ENCODE results near the gene DENND11. TPM values are rescaled to one million over a fixed set of nuclear protein-coding genes. Genes with fewer than 3 reads are reported as not detected.

The DENND11 gene
- total RNA-seq, 3 donors from 2014 or later = 25.6 to 38.1 (median 28.0) TPM

- no peak for ATAC-seq
- intact Hi-C loops (cut with DNase I, micrococcal nuclease) = no loop called here
These were observed 28.6 kb downstream of the DENND11 start for GRCh38 chr7:141673346-141673745.

GRCh38 chr7:141671705-141672496 is 30.1 kb downstream of the DENND11 start:
- Histone ChIP-seq H3K4me1 (ENCODE audit: low read depth) (no peaks in the 10 kb centered on the region), H3K36me3 (ENCODE audit: low read depth) (no peaks in the 10 kb centered on the region), H3K9me3 (no peaks in the 10 kb centered on the region), H3K4me3 (no peak overlapping the region)
- intact Hi-C loops (cut with DNase I, micrococcal nuclease) = no loop called here
- DNase-seq (no peak), ATAC-seq (no peak)
- TF ChIP-seq, protein P1, sequence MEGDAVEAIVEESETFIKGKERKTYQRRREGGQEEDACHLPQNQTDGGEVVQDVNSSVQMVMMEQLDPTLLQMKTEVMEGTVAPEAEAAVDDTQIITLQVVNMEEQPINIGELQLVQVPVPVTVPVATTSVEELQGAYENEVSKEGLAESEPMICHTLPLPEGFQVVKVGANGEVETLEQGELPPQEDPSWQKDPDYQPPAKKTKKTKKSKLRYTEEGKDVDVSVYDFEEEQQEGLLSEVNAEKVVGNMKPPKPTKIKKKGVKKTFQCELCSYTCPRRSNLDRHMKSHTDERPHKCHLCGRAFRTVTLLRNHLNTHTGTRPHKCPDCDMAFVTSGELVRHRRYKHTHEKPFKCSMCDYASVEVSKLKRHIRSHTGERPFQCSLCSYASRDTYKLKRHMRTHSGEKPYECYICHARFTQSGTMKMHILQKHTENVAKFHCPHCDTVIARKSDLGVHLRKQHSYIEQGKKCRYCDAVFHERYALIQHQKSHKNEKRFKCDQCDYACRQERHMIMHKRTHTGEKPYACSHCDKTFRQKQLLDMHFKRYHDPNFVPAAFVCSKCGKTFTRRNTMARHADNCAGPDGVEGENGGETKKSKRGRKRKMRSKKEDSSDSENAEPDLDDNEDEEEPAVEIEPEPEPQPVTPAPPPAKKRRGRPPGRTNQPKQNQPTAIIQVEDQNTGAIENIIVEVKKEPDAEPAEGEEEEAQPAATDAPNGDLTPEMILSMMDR (IDR thresholded peaks at IDR 0.05) = no peak

More at GRCh38 chr7:141673346-141673745, 28.6 kb downstream of the DENND11 start:
- no peak for DNase-seq
- no peaks in the 10 kb centered on the region for H3K4me1 ChIP-seq (ENCODE audit: low read depth)
- TF ChIP-seq, protein P1 (IDR thresholded peaks at IDR 0.05) = no peak
- no peaks in the 10 kb centered on the region for H3K9me3 ChIP-seq
- no peaks in the 10 kb centered on the region for H3K36me3 ChIP-seq (ENCODE audit: low read depth)
- no peak overlapping the region for H3K4me3 ChIP-seq

DNA sequence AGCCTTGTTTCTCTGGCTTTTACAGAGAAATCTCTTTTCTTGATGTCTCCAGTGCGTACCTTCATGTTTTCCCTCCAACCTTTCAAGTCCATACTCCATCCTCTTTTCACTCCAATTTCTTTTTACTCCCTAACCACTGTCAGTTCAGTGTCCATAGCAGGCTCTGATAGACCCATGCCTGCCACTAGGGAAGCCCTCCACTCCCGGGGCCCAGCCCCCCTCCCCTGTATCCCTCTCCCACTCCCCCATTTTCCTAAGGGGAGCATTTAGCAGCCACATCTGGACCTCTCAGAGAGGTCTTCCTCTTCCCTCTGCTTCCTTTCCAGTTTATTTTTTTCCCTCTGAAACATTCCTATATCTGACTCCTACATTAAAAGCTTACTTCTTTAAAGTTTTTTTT is 33.1 kb downstream of the DENND11 start:
- Histone ChIP-seq H3K4me3 (no peak overlapping the region), H3K36me3 (ENCODE audit: low read depth) (no peaks in the 10 kb centered on the region), H3K9me3 (no peaks in the 10 kb centered on the region), H3K4me1 (ENCODE audit: low read depth) (peaks cover 12% of the 10 kb centered on the region)
- intact Hi-C loops (cut with DNase I, micrococcal nuclease) = no loop called here
- ATAC-seq (no peak), DNase-seq (no peak)
- TF ChIP-seq, protein P1 (IDR thresholded peaks at IDR 0.05) = no peak

GRCh38 chr7:141666071-141666470 is 35.9 kb downstream of the DENND11 start:
- intact Hi-C loops (cut with DNase I, micrococcal nuclease) = no loop called here
- H3K36me3 ChIP-seq (ENCODE audit: low read depth) = no peaks in the 10 kb centered on the region

DNA sequence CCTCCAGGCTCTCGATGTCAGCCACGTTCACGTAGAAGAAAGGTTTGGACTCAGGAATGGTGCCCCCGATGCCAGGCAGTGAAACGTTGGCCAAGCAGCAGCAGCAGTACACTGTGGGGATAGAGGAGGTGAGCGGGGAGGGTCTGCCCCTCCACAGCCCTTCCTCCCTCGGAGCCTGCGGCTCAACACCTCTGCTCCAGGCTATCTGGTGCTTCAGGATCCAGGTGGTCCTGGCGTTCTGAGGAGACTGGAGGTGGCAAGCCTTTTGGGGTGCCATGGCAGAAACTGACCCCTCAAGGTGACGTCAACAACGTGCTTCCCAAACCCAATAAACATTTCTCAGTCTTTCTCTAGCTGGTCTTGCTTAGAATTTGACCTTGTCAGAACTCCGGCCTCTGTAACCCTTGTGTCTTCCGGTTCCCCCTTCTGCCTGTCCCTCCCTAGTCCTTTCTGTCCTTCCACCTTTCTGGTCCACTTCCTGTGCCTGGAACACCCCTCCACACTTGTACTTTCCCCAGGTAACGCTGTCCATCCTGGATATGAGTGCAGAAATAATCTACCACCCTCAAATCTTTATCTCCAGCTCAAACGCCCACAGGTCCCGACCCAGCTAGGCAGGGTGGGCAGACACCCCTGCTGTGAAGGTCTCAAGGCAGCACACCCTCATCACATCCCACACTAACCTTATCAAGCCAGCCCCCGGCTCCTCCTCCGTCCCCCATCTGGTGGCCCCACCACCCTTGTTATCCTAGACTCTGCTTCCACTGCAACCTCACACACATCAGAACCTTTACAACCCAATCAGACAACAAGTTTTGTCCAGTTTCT is 36.5 kb downstream of the DENND11 start:
- DNase-seq = no peak
- Histone ChIP-seq H3K4me1 (ENCODE audit: low read depth) (peaks cover 24% of the 10 kb centered on the region), H3K9me3 (no peaks in the 10 kb centered on the region), H3K36me3 (ENCODE audit: low read depth) (no peaks in the 10 kb centered on the region), H3K4me3 (no peak overlapping the region)
- TF ChIP-seq, protein P1 (IDR thresholded peaks at IDR 0.05) = no peak
- intact Hi-C loops (cut with DNase I, micrococcal nuclease) = no loop called here
- ATAC-seq = no peak

More at GRCh38 chr7:141666071-141666470, 35.9 kb downstream of the DENND11 start:
- ATAC-seq = no peak
- DNase-seq = no peak
- no peaks in the 10 kb centered on the region for H3K9me3 ChIP-seq
- H3K4me3 ChIP-seq = no peak overlapping the region
- peaks cover 24% of the 10 kb centered on the region for H3K4me1 ChIP-seq (ENCODE audit: low read depth)
- TF ChIP-seq, protein P1 (IDR thresholded peaks at IDR 0.05) = no peak
